ENCODE data around the gene KLF12.

Gene KLF12

GRCh38 chr13:74134777-74135325 lies 647 bp upstream of the KLF12 start:
- peak; percentile 18 for DNase-seq

DNA sequence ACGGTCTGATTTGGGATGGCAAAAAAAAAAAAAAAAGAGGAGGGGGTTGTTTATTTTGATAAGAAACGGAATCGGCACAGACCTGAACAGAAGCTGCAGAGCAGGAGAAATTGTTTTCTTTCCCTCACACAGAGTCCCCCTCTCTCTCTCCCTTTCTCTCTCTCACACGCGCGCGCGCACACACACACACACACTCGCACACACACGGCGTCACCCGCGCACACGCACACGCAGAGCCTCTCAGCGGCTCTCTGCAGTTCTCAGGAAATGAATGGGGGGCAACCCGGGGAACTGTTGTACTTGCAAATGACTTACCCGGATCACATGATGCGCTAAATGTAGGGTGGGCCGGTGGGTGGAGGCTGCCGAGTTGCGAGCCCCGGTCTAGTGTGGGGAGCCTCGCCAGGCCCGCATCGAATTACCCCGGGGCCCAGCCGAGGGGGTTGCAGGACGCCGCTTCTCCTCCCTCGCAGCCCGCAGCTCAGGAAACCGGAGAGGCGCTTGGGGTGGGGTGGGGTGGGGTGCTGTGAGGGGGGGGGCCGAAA lies 475 bp downstream of the KLF12 start:
- DNase-seq = no peak

GRCh38 chr13:74132776-74133656 lies 1.2 kb downstream of the KLF12 start:
- DNase-seq = no peak

GRCh38 chr13:74132152-74132775 lies 1.9 kb downstream of the KLF12 start:
- no peak for DNase-seq

DNA sequence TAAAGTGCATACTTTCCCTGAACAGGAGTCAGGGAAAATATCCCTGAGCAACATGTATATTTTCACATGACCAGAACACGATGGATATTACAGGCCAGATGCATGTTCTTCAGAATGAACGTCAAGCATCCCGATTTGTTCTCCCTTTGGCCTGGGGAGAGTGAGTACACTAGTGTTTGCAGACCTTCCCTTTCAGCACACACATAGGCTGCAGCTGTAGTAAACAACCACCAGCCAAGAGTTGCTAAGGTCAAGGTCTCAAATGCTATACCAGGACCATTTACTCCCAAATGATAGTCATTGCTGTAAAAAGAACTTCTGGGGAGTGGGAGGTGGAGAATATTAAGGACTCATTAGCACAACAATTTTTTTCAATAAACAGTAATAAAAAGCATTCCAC lies 3.0 kb downstream of the KLF12 start:
- no peak for DNase-seq

DNA sequence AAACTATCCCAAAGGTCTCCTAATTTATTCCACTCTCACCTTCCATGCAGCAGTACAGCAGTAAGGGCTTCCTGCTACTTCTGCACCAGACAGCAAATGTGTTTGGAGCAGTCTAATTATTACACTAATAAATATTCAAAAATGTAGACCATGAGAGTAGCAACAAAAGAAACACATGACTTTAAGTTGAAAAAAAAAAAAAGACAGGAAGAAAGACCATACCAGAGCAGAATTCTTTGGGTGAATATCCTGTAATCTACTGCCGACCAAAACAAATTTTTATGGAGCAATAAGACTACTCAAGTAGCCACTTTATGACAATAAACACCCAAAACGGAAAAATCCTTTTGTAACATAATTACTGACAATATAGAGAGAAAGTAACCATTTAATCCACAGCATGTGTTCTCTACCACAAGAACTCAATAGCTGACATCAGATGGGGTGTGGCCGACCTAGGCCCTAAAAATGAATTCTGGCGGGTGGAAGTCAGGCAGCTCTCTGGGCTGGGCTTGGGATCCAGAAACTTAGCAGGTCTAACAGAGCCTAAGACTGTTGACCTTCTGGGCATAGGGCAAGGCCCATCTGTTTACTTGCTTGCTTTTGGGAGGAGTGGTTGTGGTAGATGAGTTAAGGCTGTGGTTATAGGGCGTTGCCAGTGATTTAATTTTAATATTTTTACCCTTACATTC lies 4.6 kb downstream of the KLF12 start:
- DNase-seq = no peak

DNA sequence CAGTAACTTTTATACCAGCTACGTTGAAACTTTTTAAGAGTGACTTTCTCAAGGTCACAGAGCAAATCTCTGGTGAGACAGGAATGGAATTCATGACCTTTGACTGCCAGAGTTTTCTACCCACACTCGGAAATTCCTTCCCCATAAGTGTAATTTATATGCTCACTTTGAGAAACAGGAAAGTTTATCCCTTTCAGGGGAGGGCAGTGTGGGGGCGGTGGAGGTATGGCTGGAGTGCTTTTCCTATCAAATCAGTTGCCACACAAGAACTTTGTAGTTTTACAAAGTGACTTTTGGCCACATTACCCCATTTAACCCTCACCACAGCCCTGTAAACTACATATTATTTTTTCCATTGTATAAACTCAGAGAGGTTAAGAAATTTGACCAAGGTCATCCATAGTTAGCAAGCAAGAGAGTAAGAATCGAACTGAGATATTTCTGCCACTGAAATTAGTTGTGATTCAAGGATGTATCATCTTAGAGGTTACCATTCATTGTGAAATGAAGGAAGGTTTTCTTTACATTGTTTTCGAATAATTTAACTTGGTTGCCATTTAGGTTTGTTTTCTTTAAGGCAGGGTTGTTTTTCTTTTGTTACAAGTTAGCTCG lies 5.9 kb downstream of the KLF12 start:
- DNase-seq = no peak

DNA sequence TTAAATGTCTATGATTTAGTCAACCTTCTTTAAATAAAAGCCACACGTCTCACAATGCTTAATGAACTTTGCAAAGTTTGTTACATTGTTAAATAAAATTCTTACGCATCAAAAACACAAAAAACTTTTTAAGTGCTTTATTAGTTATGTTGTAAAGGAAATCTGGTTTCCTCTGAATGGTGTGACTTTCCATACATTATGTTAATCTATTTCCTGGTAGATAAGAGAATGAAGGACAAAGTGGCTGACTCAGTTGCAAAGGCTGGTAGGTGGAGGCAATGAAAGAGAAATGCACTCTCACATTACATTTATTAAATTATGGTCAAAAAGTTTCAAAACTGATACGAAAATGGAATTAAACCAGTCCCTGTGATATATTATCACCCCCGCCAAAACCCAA lies 15.9 kb downstream of the KLF12 start:
- no peak for DNase-seq

DNA sequence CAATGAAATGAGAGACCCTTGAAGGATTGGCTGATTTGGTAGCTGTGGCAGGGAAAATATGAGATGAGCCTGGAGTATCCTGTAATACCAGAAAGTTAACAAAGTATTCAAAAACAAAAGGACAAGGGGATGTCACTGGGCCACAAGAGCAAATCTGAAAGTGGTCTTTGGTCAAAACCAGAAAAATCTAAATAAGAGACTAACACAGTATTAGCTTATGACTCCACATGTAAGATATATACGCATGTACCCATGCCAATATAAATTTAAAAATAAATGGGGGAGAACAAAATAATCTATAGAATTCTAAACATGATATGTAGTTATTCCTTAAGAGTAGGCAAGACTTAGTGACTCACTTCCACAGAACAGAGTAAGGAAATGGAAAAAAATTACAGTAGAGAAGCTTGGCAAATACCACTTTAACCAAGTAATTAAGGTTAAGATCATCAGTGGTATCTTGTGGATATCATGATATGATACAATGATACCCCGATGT lies 16.9 kb downstream of the KLF12 start:
- DNase-seq = no peak

DNA sequence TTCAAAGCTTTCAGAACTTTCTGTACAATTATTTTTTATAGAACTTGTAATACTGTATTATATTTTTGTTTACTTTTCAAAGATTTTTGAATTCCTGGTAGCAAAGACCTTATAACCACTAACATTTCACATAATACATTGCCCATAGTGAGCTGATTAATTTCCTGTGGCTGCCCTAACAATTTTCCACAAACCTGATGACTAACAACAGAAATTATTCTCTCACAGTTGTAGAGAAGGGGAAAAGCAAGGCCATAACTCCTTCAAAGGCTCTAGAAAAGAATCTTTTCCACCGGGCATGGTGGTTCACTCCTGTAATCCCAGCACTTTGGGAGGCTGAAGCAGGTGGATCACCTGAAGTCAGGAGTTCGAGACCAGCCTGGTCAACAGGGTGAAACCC lies 19.1 kb downstream of the KLF12 start:
- DNase-seq = no peak

DNA sequence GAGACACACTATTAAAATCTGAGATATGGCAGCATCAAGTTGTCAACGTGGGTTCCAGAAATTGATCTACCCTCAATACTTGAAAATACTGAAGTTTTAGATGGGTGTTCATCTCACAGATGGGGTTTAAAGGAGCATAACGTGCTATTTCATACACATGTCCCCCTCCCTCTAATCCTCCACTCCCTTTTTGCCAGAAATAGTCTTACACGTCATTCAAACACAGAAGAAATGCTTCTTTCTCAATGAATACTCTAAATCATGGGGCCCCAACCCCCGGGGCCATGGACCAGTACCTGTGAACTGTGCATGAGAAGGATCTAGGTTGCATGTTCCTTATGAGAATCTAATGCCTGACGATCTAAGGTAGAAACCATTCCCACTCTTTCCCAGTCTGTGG lies 19.6 kb downstream of the KLF12 start:
- DNase-seq = no peak

GRCh38 chr13:74114202-74114601 lies 20.0 kb downstream of the KLF12 start:
- DNase-seq = no peak

GRCh38 chr13:74111901-74112824 lies 22.0 kb downstream of the KLF12 start:
- DNase-seq = no peak

DNA sequence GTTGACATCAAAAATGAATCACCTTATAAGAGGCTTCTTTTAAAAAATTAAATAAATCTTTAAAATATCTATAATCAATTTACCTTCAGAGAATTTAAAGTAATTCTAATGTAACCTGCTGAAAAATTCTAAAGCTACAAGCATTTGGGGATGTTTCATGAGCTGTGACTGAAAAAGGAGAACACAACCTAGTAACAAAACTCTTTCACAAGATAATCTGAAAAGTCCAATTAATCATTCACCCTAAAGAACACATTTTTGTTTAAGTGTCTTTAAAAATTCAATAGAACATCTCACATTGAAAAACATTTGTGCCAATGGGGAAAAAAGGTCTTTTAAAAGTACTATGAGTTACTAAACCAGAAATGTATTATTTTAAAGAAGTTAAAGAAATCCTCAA lies 22.8 kb downstream of the KLF12 start:
- DNase-seq = no peak

DNA sequence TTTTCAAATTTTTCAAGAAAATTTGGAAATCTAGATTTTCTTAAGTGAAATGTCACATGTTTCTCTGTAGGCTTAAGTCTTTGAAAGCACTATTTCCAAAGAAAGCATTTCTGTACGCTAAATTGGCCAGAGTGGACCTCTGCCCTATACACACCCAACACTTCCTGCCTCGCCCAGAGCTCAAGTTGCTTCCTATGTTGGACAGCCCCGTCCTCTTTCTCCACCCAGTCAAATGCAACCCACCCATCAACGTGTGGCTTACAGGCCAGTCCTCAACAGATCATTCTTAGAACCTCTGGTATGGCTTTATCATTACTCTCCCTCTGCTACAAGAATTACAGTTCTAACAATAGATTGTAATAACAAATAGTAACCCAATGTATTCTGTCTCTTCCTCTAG lies 24.2 kb downstream of the KLF12 start:
- no peak for DNase-seq

GRCh38 chr13:74107598-74107997 lies 26.6 kb downstream of the KLF12 start:
- DNase-seq = no peak

- no peak for DNase-seq
These were observed 28.3 kb downstream of the KLF12 start for GRCh38 chr13:74105871-74106270.

GRCh38 chr13:74104661-74105275 lies 29.4 kb downstream of the KLF12 start:
- no peak for DNase-seq

DNA sequence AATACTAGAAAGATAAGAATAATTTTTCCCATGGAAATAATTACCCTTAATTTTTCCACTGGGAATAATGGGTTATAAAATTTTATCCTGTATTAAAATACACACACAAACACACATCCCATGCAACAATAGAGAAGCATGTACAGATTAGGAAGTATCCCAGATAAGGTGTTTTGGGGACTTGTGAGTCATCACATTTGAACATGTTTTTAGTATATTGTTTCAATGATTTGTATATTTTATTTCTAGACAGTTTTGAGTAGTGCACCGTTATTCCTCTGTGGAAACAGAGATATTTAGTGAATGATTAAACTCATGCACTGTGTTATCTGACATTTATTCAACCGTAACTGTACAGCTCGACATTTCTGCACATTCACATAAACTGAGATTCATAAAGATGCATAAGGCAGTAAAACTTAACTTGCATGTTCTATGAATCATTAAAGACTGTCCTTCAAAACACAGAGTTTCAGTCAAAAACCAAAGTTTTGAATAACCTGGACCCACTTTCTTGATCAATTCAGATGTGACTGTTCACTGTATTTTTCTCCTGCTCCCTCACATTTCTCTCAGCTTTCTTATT lies 30.1 kb downstream of the KLF12 start:
- no peak for DNase-seq

DNA sequence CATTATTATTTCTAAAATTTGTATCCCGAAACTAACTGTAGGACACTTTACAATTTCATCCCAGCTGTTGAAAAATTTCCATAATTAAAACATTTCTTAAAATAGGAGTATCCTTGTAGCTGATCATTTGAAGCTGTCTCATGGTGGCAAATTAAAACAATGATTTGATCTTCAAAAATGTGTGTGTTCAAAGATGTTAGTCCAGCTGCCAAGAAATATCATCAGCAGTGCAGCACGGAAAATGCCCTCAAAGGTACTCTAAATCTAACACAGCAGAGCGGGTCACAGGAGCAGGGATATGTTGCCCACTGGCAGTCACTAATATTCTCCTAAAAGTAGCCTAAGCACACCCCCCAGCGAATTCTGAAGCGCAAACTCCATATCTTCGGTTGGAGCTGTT lies 31.0 kb downstream of the KLF12 start:
- no peak for DNase-seq

DNA sequence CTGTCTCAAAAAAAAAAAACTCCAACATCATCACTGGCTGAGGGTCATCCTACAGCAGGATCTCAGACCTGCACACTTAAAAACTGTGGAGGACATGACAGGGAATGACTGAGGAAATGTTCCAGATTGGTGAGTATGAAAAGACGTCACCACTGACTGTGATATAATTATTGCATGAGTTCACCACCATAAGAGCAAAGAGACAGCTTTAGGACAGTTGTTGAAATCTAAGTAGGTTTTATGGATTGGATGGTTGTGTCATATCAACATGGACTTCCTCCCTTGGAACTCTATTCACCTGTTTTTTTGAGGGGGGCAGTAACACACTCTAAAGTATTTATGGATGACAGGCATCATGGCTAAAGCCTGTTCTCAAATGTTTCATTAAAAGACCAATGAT lies 31.5 kb downstream of the KLF12 start:
- DNase-seq = no peak

All from NCI-H510A (cell line).